Stimulated activated naive CD8-positive, alpha-beta T cell treated with anti-CD3 and anti-CD28 coated beads, Interleukin-15, Interleukin-2, amounts not matched to agents 100 ng/mL and 50 ng/mL, for 24 hours (primary cell): ENCODE results near the gene CYP4F2.
A peak's percentile ranks its signal among the peaks of the same experiment; 100 is the strongest.
"Not testable (repeated sequence)": the region's sequence is repeated elsewhere in the genome, so short reads cannot be mapped to it uniquely, and the experiment has no call there.

ENCODE experiments used
- H3K27ac Mint-ChIP-seq: one replicate; pipeline ENCODE4 v1.8.0; 2021; ENCODE audit warnings: mild to moderate bottlenecking, mixed read lengths
- H3K27me3 Mint-ChIP-seq: one replicate; pipeline ENCODE4 v1.8.0; 2021; ENCODE audit warnings: mixed read lengths
- H3K36me3 Mint-ChIP-seq: one replicate; pipeline ENCODE4 v1.8.0; 2021; ENCODE audit warnings: low read depth, mixed read lengths
- H3K4me1 Mint-ChIP-seq: one replicate; pipeline ENCODE4 v1.8.0; 2021; ENCODE audit warnings: low read depth, mixed read lengths
- H3K4me3 Mint-ChIP-seq: one replicate; pipeline ENCODE4 v1.8.0; 2021; ENCODE audit warnings: mild to moderate bottlenecking, mixed read lengths
- H3K9me3 Mint-ChIP-seq: one replicate; pipeline ENCODE4 v1.8.0; 2021; ENCODE audit warnings: mixed read lengths

CYP4F2 gene, protein sequence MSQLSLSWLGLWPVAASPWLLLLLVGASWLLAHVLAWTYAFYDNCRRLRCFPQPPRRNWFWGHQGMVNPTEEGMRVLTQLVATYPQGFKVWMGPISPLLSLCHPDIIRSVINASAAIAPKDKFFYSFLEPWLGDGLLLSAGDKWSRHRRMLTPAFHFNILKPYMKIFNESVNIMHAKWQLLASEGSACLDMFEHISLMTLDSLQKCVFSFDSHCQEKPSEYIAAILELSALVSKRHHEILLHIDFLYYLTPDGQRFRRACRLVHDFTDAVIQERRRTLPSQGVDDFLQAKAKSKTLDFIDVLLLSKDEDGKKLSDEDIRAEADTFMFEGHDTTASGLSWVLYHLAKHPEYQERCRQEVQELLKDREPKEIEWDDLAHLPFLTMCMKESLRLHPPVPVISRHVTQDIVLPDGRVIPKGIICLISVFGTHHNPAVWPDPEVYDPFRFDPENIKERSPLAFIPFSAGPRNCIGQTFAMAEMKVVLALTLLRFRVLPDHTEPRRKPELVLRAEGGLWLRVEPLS

DNA sequence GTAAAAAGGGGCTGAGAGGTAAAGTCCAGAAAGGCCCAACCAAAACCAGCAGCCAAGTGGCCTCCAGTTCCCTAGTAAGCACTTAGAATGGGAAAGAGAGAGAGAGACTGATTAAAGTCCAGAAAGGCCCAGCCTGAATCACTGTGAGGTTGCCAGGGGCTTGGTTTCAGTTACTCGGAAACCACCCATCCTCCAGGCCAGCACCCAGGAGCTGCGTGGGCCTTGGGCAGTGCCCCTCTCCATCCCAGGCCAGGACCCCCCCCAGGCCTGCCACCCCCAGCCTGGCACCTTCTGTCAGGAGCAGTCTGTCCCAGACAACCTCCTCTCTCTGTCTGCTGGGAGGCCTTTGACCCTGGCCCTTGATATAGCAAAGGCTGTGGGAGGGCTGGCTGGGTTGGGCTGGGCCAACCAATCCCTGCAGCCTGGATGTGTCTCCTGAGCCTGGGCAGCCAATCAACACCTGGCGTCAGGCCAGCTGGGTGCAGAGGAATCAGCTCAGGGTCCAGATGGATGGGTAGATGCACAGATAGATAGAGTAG, at the start of gene CYP4F2:
CYP4F2 (minus strand) TSS at position 337 of the 539 bp plus-strand sequence. CDS start 463 bp downstream, outside the sequence.
- Mint-ChIP-seq H3K4me3 (no peak within 1 kb of the TSS), H3K4me1 (peaks cover 10% of the 10 kb centered on the region), H3K9me3 (no peaks in the 10 kb centered on the region), H3K27me3 (peaks cover 29% of the 10 kb centered on the region), H3K36me3 (no peaks in the 10 kb centered on the region), H3K27ac (no peak within 1 kb of the TSS)

DNA sequence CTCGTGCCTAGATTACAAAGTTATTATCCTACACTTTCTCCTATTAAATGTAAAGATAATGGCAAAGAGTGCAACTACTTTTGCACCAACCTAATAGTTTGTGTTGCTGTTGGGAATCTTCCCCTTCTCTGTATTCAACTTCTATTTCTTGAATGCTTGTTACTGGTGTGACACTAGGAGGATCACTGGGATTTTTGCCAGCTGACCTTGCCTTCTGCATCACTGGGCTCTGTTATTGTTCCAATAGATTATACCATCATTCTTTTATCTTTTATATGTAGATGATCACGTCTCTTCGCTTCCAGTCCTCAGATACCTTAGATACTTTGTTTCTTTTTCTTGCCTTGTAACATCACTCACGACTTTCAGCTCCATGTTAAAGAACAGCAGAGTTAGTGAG, 47.4 kb upstream of the CYP4F2 start:
- Mint-ChIP-seq H3K4me3 (no peak overlapping the region), H3K4me1 (no peaks in the 10 kb centered on the region), H3K9me3 (peaks cover 14% of the 10 kb centered on the region), H3K27me3 (peaks cover 49% of the 10 kb centered on the region), H3K36me3 (peaks cover 5% of the 10 kb centered on the region), H3K27ac (no peak overlapping the region)

DNA sequence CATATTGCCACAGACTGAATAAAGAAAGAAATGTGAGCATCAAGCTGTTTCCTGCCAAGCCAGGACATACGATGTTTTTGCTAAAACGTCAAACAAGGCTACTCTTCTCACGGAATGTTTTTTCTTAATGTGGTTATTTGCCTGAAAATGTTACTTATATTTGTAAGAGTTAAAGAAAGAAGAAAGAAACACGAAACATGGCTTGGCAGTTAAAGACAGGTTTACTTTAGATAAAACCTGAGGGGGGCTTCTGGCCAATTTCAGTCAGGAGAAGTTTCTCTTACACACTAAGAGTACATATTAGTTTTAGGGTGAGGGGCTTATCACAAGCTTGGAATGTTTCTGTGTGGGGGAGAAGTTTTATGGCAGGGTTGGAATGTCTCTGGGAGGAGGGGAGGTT, 46.5 kb upstream of the CYP4F2 start:
- Mint-ChIP-seq H3K27ac (no peak overlapping the region), H3K9me3 (peaks cover 11% of the 10 kb centered on the region), H3K27me3 (peaks cover 42% of the 10 kb centered on the region), H3K4me1 (no peaks in the 10 kb centered on the region), H3K36me3 (peaks cover 5% of the 10 kb centered on the region), H3K4me3 (no peak overlapping the region)

DNA sequence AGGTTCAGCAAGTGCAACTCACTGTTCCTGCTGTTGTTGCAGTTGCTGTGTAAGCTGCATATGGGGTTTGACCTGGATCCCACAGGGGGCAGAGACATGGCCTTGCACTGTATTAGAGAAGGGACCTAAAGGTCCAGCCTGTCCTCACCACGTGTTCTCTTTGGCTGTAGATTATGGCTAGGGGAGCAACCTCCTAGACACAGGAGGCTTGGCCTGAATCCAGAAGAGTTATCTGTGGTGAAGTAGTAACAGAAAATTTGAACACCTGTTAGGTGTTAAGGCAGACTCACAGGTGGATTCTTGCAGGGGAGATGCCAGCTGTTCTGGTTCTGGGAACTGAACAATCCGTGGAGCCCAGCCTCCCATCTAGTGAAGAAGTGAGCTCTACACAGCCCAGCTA, 39.9 kb upstream of the CYP4F2 start:
- H3K36me3 Mint-ChIP-seq, result no peaks in the 10 kb centered on the region
- H3K4me3 Mint-ChIP-seq, result no peak overlapping the region
- peaks cover 3% of the 10 kb centered on the region for H3K27me3 Mint-ChIP-seq
- no peaks in the 10 kb centered on the region for H3K9me3 Mint-ChIP-seq
- H3K27ac Mint-ChIP-seq, result no peak overlapping the region
- no peaks in the 10 kb centered on the region for H3K4me1 Mint-ChIP-seq

DNA sequence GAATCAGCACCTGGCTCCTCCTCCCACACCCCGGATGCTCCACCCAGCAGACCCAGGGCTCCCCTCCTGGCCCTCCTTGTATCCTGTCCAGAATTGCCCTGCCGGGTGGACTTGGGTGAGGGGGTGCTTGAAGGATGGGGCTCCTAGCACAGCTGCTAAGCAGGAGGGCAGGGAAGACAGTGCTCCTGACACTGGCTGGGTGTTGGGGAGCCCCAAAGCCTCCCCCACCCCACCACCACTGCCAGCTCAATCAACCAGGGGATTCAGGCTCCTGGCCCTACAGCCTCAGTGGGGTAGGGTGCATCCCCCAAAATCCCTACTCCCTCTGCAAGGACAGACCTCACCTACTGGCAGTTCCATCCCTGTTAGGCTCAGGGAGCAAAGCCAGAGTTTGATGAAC, 39.1 kb upstream of the CYP4F2 start:
- Mint-ChIP-seq H3K9me3 (no peaks in the 10 kb centered on the region), H3K4me1 (no peaks in the 10 kb centered on the region), H3K27me3 (no peaks in the 10 kb centered on the region), H3K27ac (no peak overlapping the region), H3K36me3 (no peaks in the 10 kb centered on the region), H3K4me3 (no peak overlapping the region)

DNA sequence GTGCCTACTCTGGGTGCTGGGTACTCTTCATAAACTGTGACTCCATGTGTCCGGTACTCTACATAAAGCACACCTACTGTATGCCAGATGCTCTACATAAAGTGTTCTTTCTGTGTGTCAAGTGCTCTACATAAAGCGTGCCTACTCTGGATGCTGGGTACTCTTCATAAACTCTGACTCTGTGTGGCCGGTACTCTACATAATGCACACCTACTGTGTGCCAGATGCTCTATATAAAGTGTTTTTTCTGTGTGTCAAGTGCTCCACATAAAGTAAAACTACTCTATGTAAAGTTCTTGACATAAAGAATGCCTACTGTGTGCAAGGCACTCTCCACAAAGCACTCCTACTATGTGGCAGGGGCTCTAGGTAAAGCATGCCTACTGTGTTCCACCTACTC, 38.3 kb upstream of the CYP4F2 start:
- Mint-ChIP-seq H3K27me3 (peaks cover under 1% of the 10 kb centered on the region), H3K4me3 (no peak overlapping the region)

DNA sequence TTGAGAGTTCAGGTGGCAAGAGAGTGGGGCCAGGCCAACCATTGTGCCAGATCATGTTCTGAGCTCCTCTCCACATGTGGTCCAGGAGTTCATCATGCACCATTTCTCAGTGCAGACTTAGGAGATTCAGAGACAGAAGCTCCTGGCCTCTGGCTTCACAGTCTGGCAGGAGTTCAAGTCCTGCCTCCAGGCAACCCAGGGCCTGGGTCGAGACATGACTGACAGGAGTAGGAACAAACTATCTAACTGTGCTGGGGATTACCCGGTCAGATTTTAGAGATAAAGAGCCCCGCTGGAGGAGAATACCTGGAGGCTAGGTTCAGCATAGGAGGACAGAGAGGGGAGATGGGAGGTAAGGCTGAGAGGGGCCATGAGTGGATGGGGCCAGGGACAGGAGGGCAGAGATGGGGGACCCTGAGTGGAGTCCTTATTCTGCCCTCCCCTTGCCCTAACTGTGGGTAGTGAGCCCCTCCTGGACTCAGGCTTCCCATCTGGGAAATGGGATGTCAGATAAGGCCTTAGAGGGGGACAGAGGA, 37.4 kb upstream of the CYP4F2 start:
- Mint-ChIP-seq H3K27ac (no peak overlapping the region), H3K36me3 (no peaks in the 10 kb centered on the region), H3K4me1 (no peaks in the 10 kb centered on the region), H3K9me3 (no peaks in the 10 kb centered on the region), H3K4me3 (no peak overlapping the region), H3K27me3 (peaks cover 4% of the 10 kb centered on the region)

More for the DNA sequence above, 38.3 kb upstream of the CYP4F2 start:
- Mint-ChIP-seq H3K36me3 (no peaks in the 10 kb centered on the region), H3K4me1 (no peaks in the 10 kb centered on the region), H3K27ac (no peak overlapping the region), H3K9me3 (no peaks in the 10 kb centered on the region)

DNA sequence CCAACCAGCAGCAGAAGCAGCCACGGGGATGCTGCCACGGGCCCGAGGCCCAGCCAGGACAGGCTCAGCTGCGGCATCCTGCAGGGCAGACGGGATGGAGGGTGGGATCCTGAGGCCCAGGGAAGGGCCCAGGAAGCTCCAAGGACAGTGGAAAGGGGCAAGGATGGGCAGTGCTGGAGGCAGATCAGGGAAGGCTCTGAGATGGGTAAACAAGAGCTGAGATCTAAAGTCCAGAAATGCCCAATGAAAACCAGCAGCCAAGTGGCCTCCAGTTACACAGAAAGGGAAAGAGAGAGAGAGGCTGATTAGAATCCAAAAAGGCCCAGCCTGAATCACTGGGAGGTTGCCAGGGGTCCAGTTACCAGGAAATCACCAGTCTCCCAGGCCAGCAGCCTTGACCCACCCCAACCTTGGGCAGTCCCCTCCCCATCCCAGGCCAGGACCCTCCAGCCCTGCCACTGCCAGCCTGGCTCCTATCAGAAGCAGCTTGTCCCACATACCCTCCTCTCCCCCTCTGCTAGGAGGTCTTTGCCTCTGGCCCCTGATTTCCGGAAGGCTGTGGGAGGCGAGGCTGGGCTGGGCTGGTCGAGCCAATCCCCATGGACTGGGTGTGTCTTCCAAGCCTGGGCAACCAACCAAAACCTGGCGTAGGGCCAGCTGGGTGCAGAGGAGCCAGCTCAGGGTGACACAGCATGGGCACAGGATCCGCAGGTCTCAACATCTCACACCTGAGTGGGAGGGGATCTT, 36.6 kb upstream of the CYP4F2 start, which contains the start of gene CYP4F11:
CYP4F11 (minus strand) TSS at position 198 of the 747 bp plus-strand sequence; CDS start at position 77, 121 bp downstream.
- Mint-ChIP-seq H3K4me3 (no peak within 1 kb of the TSS), H3K27ac (peak within 1 kb of the TSS; percentile 36), H3K36me3 (no peaks in the 10 kb centered on the region), H3K9me3 (no peaks in the 10 kb centered on the region), H3K27me3 (peaks cover 4% of the 10 kb centered on the region), H3K4me1 (no peaks in the 10 kb centered on the region)

DNA sequence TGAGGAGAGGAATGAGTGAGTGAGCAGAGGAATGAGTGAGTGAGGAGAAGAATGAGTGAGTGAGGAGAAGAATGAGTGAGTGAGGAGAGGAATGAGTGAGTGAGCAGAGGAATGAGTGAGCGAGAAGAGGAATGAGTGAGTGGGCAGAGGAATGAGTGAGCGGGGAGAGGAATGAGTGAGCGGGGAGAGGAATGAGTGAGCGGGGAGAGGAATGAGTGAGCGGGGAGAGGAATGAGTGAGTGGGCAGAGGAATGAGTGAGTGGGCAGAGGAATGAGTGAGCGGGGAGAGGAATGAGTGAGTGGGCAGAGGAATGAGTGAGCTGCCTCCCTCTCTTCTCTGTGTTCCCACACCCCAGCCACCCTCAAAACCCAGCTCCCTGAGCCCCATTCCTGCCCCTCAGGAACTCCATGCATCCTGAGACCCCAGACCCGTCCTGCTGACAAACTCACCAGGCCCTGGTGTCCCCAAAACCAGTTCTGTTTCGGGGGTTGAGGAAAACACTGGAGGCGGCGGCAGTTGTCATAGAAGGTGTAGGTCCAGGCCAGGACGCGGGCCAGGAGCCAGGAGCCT, 36.0 kb upstream of the CYP4F2 start:
- H3K9me3 Mint-ChIP-seq, H3K4me3 Mint-ChIP-seq, H3K4me1 Mint-ChIP-seq, H3K27me3 Mint-ChIP-seq, H3K36me3 Mint-ChIP-seq: not testable (repeated sequence)
- H3K27ac Mint-ChIP-seq, result peak overlapping the region; percentile 36

DNA sequence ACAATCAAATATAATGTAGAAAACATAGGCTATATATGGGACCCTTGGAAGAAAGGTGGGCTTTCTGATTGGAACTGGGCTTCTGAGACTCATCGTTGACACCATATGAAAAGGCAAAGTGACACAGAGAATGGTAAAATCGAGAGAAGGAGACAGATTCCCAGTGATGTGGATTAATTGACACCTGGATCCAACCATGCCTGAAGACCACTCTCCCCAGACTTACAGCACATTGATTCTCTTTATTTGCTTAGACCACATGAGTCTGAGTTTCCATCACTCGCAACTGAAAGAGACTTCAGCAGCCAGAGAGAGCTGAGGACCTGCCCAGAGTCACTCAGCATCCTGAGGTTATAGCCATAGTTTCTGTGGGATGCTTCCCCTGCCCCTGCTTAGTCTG, 30.4 kb upstream of the CYP4F2 start:
- peaks cover 14% of the 10 kb centered on the region for H3K27me3 Mint-ChIP-seq
- H3K36me3 Mint-ChIP-seq, result no peaks in the 10 kb centered on the region
- no peak overlapping the region for H3K27ac Mint-ChIP-seq
- no peaks in the 10 kb centered on the region for H3K4me1 Mint-ChIP-seq
- no peak overlapping the region for H3K4me3 Mint-ChIP-seq
- no peaks in the 10 kb centered on the region for H3K9me3 Mint-ChIP-seq

DNA sequence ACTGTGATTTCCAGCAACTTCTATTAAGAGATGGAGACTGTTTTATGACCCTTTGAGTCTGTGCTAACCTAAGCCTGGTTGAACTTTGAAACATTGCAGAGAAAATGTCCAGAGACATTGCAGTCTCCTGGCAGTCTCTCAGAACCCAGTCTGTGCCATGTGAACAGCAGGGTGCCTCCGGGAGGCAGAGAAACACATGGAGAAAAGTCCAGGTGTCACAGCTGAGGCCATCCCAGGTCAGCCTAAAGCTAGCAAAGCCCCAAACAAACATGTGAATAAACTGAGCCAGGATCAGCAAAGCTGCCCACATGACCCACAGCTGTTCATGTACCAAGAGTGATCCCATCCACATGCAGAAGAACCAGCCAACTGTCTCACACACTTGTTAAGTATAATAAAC, 28.6 kb upstream of the CYP4F2 start:
- no peaks in the 10 kb centered on the region for H3K9me3 Mint-ChIP-seq
- no peaks in the 10 kb centered on the region for H3K36me3 Mint-ChIP-seq
- H3K4me1 Mint-ChIP-seq, result no peaks in the 10 kb centered on the region
- H3K27ac Mint-ChIP-seq, result no peak overlapping the region
- H3K4me3 Mint-ChIP-seq, result no peak overlapping the region
- peaks cover 18% of the 10 kb centered on the region for H3K27me3 Mint-ChIP-seq

DNA sequence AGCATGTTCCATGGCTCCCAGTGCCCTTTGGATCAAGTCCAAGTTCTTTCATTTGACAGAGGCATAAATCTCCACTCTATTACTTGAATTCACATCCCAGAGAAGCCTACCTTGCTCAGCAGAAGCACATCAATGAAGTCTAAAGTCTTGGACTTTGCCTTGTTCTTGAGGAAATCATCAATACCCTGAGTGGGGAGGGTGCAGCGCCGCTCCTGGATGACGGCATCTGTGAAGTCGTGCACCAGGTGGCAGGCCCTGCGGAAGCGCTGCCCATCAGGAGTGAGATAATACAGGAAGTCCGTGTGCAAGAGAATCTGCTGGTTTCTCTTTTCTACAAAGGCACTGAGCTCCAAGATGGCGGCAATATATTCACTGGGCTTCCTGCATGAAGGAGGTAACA, 25.8 kb upstream of the CYP4F2 start:
- no peaks in the 10 kb centered on the region for H3K36me3 Mint-ChIP-seq
- no peak overlapping the region for H3K27ac Mint-ChIP-seq
- H3K4me1 Mint-ChIP-seq, result no peaks in the 10 kb centered on the region
- no peak overlapping the region for H3K4me3 Mint-ChIP-seq
- H3K9me3 Mint-ChIP-seq, result no peaks in the 10 kb centered on the region
- H3K27me3 Mint-ChIP-seq, result peaks cover 26% of the 10 kb centered on the region

DNA sequence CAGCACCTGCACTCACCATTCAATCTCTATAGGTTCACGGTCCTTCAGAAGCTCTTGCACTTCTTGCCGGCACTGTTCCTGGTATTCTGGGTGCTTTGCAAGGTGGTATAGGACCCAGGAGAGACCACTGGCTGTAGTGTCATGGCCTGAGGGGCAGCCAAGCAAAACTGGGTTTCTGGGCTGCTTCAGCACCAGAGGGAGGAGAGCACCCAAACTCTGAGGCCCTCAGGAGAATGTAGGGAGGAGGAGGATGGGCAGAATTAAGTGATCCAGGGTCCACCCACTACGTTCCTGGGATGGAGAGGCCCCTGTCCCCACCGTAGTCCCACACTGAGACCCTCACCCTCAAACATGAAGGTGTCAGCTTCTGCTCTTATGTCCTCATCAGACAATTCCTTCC, 24.1 kb upstream of the CYP4F2 start:
- H3K4me1 Mint-ChIP-seq, result no peaks in the 10 kb centered on the region
- no peak overlapping the region for H3K4me3 Mint-ChIP-seq
- H3K27me3 Mint-ChIP-seq, result peaks cover 36% of the 10 kb centered on the region
- no peaks in the 10 kb centered on the region for H3K9me3 Mint-ChIP-seq
- H3K36me3 Mint-ChIP-seq, result no peaks in the 10 kb centered on the region
- no peak overlapping the region for H3K27ac Mint-ChIP-seq

DNA sequence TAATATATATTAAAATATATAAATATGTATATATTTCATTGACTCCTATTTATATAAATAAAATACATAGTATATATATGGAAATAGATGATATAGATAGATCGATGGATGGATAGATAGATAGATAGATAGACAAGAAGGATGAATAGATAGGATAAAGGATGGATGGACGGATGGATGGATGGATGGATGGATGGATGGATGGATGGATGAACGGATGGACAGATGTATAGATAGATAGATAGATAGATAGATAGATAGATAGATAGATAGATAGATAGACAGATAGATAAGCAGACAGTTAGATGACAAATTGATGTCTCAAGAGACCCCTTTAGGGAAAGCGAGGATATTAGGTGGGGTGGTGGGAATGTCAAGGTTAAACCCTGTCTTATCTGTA, 21.4 kb upstream of the CYP4F2 start:
- peaks cover 4% of the 10 kb centered on the region for H3K9me3 Mint-ChIP-seq
- no peak overlapping the region for H3K27ac Mint-ChIP-seq
- no peaks in the 10 kb centered on the region for H3K36me3 Mint-ChIP-seq
- H3K4me3 Mint-ChIP-seq, result no peak overlapping the region
- peaks cover 39% of the 10 kb centered on the region for H3K27me3 Mint-ChIP-seq
- no peaks in the 10 kb centered on the region for H3K4me1 Mint-ChIP-seq
